ENCODE data around the gene METTL21C. TPM values are rescaled to one million over a fixed set of nuclear protein-coding genes. Genes with fewer than 3 reads are reported as not detected.

Gene METTL21C
- total RNA-seq, 1 experiment from 2014 or later: not detected

Other genes with a start within 250 kb of the METTL21C start
- 62.2 and 64.6 TPM in 2 replicates for gene TPP2, start 98.1 kb downstream of the METTL21C start, total RNA-seq (2014; rRNA removed; shearing (Covaris generic); ENCODE audit: low replicate concordance)
- gene TEX30, start 78.7 kb upstream of the METTL21C start, total RNA-seq (2014; rRNA removed; shearing (Covaris generic); ENCODE audit: low replicate concordance): 10.7 and 25.6 TPM in 2 replicates
- not detected in 2 replicates for gene POGLUT2, start 103.9 kb upstream of the METTL21C start, total RNA-seq (2014; rRNA removed; shearing (Covaris generic); ENCODE audit: low replicate concordance)
- gene BIVM, start 104.1 kb upstream of the METTL21C start, total RNA-seq (2014; rRNA removed; shearing (Covaris generic); ENCODE audit: low replicate concordance): not detected in 2 replicates
- gene ERCC5, start 151.0 kb upstream of the METTL21C start, total RNA-seq (2014; rRNA removed; shearing (Covaris generic); ENCODE audit: low replicate concordance): 43.3 and 45.3 TPM in 2 replicates

Data from Karpas-422 (cell line).